WTC11 (cell line): Measurements from ENCODE around the gene ARHGAP22. TPM values are rescaled to one million over a fixed set of nuclear protein-coding genes. Genes with fewer than 3 reads are reported as not detected.

Experiments used
- ATAC-seq: fragments of 200-7000 bp; cut with Tn5 transposase; 2 replicates; pipeline ENCODE4 v1.10.0; 2021; ENCODE audit warnings: mild to moderate bottlenecking, moderate library complexity
- CTCF ChIA-PET: fragments of 300-600 bp; sonication (Branson Sonifier 250); formaldehyde crosslinking; loops from one replicate; lab custom pipeline; 2021; ENCODE audit warnings: antibody characterized with exemption; lab: Charles Lee
- POLR2A ChIA-PET: fragments of 350-600 bp; sonication (Branson Sonifier 250); formaldehyde crosslinking; loops from one replicate; lab custom pipeline; 2021; ENCODE audit warnings: antibody characterized with exemption; lab: Charles Lee
- DNase-seq: peaks from one replicate; pipeline ENCODE4 v3.0.0; 2021; ENCODE audit warnings: low spot score
- H3K27ac Mint-ChIP-seq: 2 replicates; pipeline ENCODE4 v1.8.0; 2021; ENCODE audit warnings: mixed read lengths
- H3K27me3 Mint-ChIP-seq: 2 replicates; pipeline ENCODE4 v1.8.0; 2021; ENCODE audit warnings: low read depth, mild to moderate bottlenecking, moderate library complexity, mixed read lengths
- H3K36me3 Mint-ChIP-seq: 2 replicates; pipeline ENCODE4 v1.8.0; 2021; ENCODE audit warnings: mixed read lengths
- H3K4me1 Mint-ChIP-seq: 2 replicates; pipeline ENCODE4 v1.8.0; 2022; ENCODE audit warnings: mixed read lengths
- H3K4me3 Mint-ChIP-seq: 2 replicates; pipeline ENCODE4 v1.8.0; 2021; ENCODE audit warnings: mild to moderate bottlenecking, moderate library complexity, mixed read lengths
- H3K9me3 Mint-ChIP-seq: 2 replicates; pipeline ENCODE4 v1.8.0; 2021; ENCODE audit warnings: mixed read lengths
- ATF1 ChIP-seq: sonication (generic); formaldehyde crosslinking; IDR thresholded peaks from 2 replicates; pipeline ENCODE4 v1.8.1; 2023; ENCODE audit warnings: mild to moderate bottlenecking, moderate library complexity, missing genetic modification reagents
- CREM ChIP-seq: sonication (generic); formaldehyde crosslinking; IDR thresholded peaks from 2 replicates; pipeline ENCODE4 v1.8.1; 2022; ENCODE audit warnings: mild to moderate bottlenecking, missing genetic modification reagents, moderate library complexity
- FOXP1 ChIP-seq: sonication (generic); formaldehyde crosslinking; IDR thresholded peaks from 2 replicates; pipeline ENCODE4 v1.8.0; 2022; ENCODE audit warnings: missing genetic modification reagents, mild to moderate bottlenecking, moderate library complexity, borderline replicate concordance
- GRHL2 ChIP-seq: fragments of 250-450 bp; sonication (Bioruptor Pico); IDR thresholded peaks from 2 replicates; pipeline ENCODE4 v1.8.0; 2022; ENCODE audit warnings: mild to moderate bottlenecking, moderate library complexity; ENCODE audit not compliant: insufficient replicate concordance, severe bottlenecking
- JUN ChIP-seq: sonication (generic); formaldehyde crosslinking; IDR thresholded peaks from 2 replicates; pipeline ENCODE4 v1.8.0; 2023; ENCODE audit warnings: mild to moderate bottlenecking, missing genetic modification reagents
- NFATC4 ChIP-seq: fragments of 250-450 bp; sonication (Bioruptor Pico); IDR thresholded peaks from 2 replicates; pipeline ENCODE4 v1.9.0; 2021; ENCODE audit warnings: mild to moderate bottlenecking
- SOX15 ChIP-seq: fragments of 250-450 bp; sonication (Bioruptor Pico); IDR thresholded peaks from 2 replicates; pipeline ENCODE4 v1.9.0; 2021; ENCODE audit warnings: mild to moderate bottlenecking
- TEAD1 ChIP-seq: sonication (generic); formaldehyde crosslinking; IDR thresholded peaks from 2 replicates; pipeline ENCODE4 v1.8.0; 2022; ENCODE audit warnings: mild to moderate bottlenecking, missing genetic modification reagents
- TEAD4 ChIP-seq: sonication (generic); formaldehyde crosslinking; IDR thresholded peaks from 2 replicates; pipeline ENCODE4 v1.8.0; 2022; ENCODE audit warnings: mild to moderate bottlenecking, missing genetic modification reagents
- ZNF396 ChIP-seq: fragments of 250-450 bp; sonication (Bioruptor Pico); IDR thresholded peaks from 2 replicates; pipeline ENCODE4 v1.8.0; 2021; ENCODE audit warnings: mild to moderate bottlenecking, moderate library complexity, borderline replicate concordance
- total RNA-seq: library from RNA; stranded (reverse); gene quantifications from 3 replicates; pipeline ENCODE4 v1.2.3, GENCODE V29; 2021
- TF ChIP-seq, protein P1 (sequence below): sonication (generic); formaldehyde crosslinking; IDR thresholded peaks from 2 replicates; pipeline ENCODE4 v1.8.0; 2022; ENCODE audit warnings: mild to moderate bottlenecking, missing genetic modification reagents
- TF ChIP-seq, protein P2 (sequence below): sonication (generic); formaldehyde crosslinking; conservative IDR thresholded peaks from 2 replicates; pipeline ENCODE4 v1.8.1; 2022; ENCODE audit warnings: mild to moderate bottlenecking, missing genetic modification reagents
- TF ChIP-seq, protein P3 (sequence below): fragments of 250-450 bp; sonication (Bioruptor Pico); IDR thresholded peaks from 2 replicates; pipeline ENCODE4 v1.8.0; 2021; ENCODE audit warnings: mild to moderate bottlenecking
- TF ChIP-seq, protein P4 (sequence below): sonication (generic); formaldehyde crosslinking; IDR thresholded peaks from 2 replicates; pipeline ENCODE4 v1.8.1; 2022; ENCODE audit warnings: low read depth, missing genetic modification reagents, borderline replicate concordance
- TF ChIP-seq, protein P5 (sequence below): sonication (generic); formaldehyde crosslinking; IDR thresholded peaks from 2 replicates; pipeline ENCODE4 v1.8.1; 2023; ENCODE audit warnings: mild to moderate bottlenecking, missing genetic modification reagents, moderate library complexity
- TF ChIP-seq, protein P6 (sequence below): fragments of 250-450 bp; sonication (Bioruptor Pico); IDR thresholded peaks from 2 replicates; pipeline ENCODE4 v1.9.0; 2021; ENCODE audit warnings: mild to moderate bottlenecking

Gene ARHGAP22
- total RNA-seq, 1 experiment from 2014 or later, result 8.6 TPM

DNA sequence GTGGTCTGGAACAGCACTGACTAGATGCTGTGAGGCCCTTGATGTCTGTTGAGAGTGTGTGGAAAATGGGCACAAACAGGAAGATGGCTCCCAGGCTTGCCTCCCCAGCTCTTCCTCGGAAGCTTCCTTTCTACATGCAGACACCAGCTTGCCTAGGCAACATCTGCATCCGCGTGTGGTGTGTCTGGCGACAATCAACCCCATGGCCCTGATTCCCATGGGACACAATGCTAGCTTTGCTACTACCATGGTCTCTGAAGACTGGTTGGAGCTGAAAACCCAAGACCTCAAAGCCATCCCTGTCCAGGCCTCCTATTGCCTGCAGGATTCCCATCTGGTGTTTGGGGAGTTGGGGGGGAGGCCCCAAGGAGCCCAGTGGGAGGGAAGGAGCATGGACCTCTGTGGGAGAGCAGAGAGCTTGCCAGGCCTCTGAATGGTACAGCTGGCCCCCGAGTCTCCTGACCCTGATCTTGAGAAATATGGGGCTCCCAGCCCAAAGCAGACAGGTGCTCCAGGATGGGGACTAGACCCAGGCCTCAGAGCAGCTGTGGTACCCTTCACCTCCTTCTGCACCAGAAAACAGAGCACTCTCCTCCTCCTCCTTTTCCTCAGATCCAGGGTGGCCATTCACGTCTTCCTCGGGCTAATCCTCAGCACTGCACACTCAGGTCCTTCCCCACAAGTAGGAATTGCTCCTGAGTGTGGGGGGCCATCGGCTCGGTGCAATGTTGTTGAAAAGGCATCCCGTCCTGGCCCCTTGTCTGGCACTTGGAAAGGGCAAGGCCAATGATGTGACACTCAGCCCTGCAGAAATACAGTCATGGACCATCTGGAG is 57.6 kb downstream of the ARHGAP22 start:
- no peak overlapping the region for H3K27ac Mint-ChIP-seq
- H3K27me3 Mint-ChIP-seq, result no peaks in the 10 kb centered on the region
- TF ChIP-seq NFATC4 (CRISPR knock-in tag) (no peak), FOXP1 (CRISPR knock-in tag) (no peak), ATF1 (CRISPR knock-in tag) (no peak), TEAD1 (CRISPR knock-in tag) (no peak), TEAD4 (CRISPR knock-in tag) (no peak), CREM (CRISPR knock-in tag) (no peak), GRHL2 (CRISPR knock-in tag) (no peak), SOX15 (CRISPR knock-in tag) (no peak), JUN (no peak), ZNF396 (CRISPR knock-in tag) (no peak)
- TF ChIP-seq, protein P1, sequence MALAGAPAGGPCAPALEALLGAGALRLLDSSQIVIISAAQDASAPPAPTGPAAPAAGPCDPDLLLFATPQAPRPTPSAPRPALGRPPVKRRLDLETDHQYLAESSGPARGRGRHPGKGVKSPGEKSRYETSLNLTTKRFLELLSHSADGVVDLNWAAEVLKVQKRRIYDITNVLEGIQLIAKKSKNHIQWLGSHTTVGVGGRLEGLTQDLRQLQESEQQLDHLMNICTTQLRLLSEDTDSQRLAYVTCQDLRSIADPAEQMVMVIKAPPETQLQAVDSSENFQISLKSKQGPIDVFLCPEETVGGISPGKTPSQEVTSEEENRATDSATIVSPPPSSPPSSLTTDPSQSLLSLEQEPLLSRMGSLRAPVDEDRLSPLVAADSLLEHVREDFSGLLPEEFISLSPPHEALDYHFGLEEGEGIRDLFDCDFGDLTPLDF, result no peak
- TF ChIP-seq, protein P2, sequence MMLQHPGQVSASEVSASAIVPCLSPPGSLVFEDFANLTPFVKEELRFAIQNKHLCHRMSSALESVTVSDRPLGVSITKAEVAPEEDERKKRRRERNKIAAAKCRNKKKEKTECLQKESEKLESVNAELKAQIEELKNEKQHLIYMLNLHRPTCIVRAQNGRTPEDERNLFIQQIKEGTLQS (CRISPR knock-in tag), result no peak
- TF ChIP-seq, protein P3, sequence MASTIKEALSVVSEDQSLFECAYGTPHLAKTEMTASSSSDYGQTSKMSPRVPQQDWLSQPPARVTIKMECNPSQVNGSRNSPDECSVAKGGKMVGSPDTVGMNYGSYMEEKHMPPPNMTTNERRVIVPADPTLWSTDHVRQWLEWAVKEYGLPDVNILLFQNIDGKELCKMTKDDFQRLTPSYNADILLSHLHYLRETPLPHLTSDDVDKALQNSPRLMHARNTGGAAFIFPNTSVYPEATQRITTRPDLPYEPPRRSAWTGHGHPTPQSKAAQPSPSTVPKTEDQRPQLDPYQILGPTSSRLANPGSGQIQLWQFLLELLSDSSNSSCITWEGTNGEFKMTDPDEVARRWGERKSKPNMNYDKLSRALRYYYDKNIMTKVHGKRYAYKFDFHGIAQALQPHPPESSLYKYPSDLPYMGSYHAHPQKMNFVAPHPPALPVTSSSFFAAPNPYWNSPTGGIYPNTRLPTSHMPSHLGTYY (CRISPR knock-in tag), result no peak
- TF ChIP-seq, protein P4, sequence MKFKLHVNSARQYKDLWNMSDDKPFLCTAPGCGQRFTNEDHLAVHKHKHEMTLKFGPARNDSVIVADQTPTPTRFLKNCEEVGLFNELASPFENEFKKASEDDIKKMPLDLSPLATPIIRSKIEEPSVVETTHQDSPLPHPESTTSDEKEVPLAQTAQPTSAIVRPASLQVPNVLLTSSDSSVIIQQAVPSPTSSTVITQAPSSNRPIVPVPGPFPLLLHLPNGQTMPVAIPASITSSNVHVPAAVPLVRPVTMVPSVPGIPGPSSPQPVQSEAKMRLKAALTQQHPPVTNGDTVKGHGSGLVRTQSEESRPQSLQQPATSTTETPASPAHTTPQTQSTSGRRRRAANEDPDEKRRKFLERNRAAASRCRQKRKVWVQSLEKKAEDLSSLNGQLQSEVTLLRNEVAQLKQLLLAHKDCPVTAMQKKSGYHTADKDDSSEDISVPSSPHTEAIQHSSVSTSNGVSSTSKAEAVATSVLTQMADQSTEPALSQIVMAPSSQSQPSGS (CRISPR knock-in tag), result no peak
- TF ChIP-seq, protein P5, sequence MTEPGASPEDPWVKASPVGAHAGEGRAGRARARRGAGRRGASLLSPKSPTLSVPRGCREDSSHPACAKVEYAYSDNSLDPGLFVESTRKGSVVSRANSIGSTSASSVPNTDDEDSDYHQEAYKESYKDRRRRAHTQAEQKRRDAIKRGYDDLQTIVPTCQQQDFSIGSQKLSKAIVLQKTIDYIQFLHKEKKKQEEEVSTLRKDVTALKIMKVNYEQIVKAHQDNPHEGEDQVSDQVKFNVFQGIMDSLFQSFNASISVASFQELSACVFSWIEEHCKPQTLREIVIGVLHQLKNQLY (CRISPR knock-in tag), result no peak
- H3K36me3 Mint-ChIP-seq, result peaks cover 4% of the 10 kb centered on the region
- ChIA-PET POLR2A (no interaction called here), CTCF (interaction anchor here (1.2 to 15.9 kb wide), 3 partner anchors 61 to 109 kb away, joined by 3 to 268 read pairs (median 4); no protein-coding TSS in a partner anchor)
- peaks cover 8% of the 10 kb centered on the region for H3K9me3 Mint-ChIP-seq
- ATAC-seq (no peak), DNase-seq (no peak)
- H3K4me1 Mint-ChIP-seq, result peaks cover 21% of the 10 kb centered on the region
- no peak overlapping the region for H3K4me3 Mint-ChIP-seq

DNA sequence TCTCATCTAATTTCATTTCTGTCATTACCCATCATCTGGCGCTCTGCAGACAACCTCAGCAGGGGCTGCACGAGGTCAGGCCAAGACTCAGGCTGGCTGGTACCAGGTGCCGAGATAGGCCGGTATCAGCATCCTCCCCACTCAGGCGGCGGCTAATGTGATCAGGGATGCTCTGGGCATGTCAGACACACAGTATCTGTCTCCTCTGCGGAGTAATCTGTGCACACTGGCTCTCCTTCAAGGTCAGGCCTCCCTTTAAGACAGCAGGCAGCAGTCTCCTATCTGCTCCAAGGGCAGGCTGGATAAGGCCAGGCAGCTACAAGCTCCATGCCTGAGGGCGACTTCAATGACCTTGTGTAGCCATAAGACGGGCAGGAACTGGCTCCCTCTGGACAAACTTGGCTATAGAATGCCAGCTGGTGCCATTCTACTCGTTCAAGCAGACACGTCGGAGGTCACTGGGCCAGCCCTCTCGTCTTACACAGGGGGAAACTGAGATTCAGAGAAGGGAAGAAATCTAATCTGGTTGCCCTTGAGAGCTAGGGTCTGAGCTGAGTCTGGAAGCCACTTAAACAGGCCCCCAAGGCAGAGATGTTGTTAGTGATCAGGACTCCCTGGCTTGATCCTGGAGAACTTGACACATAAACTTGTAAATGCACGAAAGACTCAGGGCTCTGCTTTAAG is 59.3 kb downstream of the ARHGAP22 start:
- Mint-ChIP-seq H3K27me3 (no peaks in the 10 kb centered on the region), H3K36me3 (peaks cover 4% of the 10 kb centered on the region), H3K27ac (no peak overlapping the region), H3K4me1 (peaks cover 33% of the 10 kb centered on the region), H3K9me3 (peaks cover 8% of the 10 kb centered on the region), H3K4me3 (no peak overlapping the region)
- TF ChIP-seq FOXP1 (CRISPR knock-in tag) (no peak), TEAD4 (CRISPR knock-in tag) (no peak)
- TF ChIP-seq, protein P6, sequence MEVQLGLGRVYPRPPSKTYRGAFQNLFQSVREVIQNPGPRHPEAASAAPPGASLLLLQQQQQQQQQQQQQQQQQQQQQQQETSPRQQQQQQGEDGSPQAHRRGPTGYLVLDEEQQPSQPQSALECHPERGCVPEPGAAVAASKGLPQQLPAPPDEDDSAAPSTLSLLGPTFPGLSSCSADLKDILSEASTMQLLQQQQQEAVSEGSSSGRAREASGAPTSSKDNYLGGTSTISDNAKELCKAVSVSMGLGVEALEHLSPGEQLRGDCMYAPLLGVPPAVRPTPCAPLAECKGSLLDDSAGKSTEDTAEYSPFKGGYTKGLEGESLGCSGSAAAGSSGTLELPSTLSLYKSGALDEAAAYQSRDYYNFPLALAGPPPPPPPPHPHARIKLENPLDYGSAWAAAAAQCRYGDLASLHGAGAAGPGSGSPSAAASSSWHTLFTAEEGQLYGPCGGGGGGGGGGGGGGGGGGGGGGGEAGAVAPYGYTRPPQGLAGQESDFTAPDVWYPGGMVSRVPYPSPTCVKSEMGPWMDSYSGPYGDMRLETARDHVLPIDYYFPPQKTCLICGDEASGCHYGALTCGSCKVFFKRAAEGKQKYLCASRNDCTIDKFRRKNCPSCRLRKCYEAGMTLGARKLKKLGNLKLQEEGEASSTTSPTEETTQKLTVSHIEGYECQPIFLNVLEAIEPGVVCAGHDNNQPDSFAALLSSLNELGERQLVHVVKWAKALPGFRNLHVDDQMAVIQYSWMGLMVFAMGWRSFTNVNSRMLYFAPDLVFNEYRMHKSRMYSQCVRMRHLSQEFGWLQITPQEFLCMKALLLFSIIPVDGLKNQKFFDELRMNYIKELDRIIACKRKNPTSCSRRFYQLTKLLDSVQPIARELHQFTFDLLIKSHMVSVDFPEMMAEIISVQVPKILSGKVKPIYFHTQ (CRISPR knock-in tag), result no peak
- TF ChIP-seq, protein P2 (CRISPR knock-in tag), result no peak
- DNase-seq, result no peak
- POLR2A ChIA-PET, result interaction anchor here (0.5 kb wide), 1 partner anchor 44 kb away, joined by 3 read pairs; no protein-coding TSS in a partner anchor
- ATAC-seq, result no peak
- CTCF ChIA-PET, result interaction anchor here (0.9 to 15.9 kb wide), 4 partner anchors 9 to 111 kb away, joined by 3 to 268 read pairs (median 3); no protein-coding TSS in a partner anchor
